Gastrocnemius medialis (tissue), 4 donors: ENCODE results near the gene CDH18. TPM values are rescaled to one million over a fixed set of nuclear protein-coding genes. Genes with fewer than 3 reads are reported as not detected.

ENCODE experiments used
- ATAC-seq, 2 donors: fragments of 150-250 bp; one replicate each; pipeline ENCODE4 v1.9.1; 2016
- DNase-seq, 2 donors: peaks; one replicate each; pipeline ENCODE4 v3.0.0-alpha.2; 2019
- H3K27ac ChIP-seq, 4 donors: fragments of 200-600 bp; sonication (generic); 1 replicate in 1 of 4; 2 replicates in 3 of 4; pipeline ENCODE4 v1.5.1; 2016 to 2018; ENCODE audit warnings: mild to moderate bottlenecking in 2 of 4, moderate library complexity in 1 of 4
- H3K27me3 ChIP-seq, 3 donors: fragments of 200-600 bp; sonication (generic) in 2 of 3; 1 replicate in 1 of 3; 2 replicates in 2 of 3; pipeline versions ENCODE4 v1.5.1 to v1.6.0; 2016 to 2019; ENCODE audit warnings: mild to moderate bottlenecking in 1 of 3, moderate library complexity in 1 of 3
- H3K36me3 ChIP-seq, 2 donors: fragments of 200-600 bp; sonication (generic) in 1 of 2; one replicate each; pipeline ENCODE4 v1.5.1; 2017 to 2018
- H3K4me1 ChIP-seq, 2 donors: fragments of 200-600 bp; sonication (generic) in 1 of 2; one replicate each; pipeline ENCODE4 v1.5.1; 2016 to 2017; ENCODE audit warnings: mild to moderate bottlenecking in 2 of 2
- H3K4me3 ChIP-seq, 4 donors: fragments of 200-600 bp; sonication (generic) in 3 of 4; 1 replicate in 1 of 4; 2 replicates in 3 of 4; pipeline ENCODE4 v1.5.1; 2016 to 2019; ENCODE audit warnings: mild to moderate bottlenecking in 2 of 4
- H3K9me3 ChIP-seq, 3 donors: fragments of 200-600 bp; sonication (generic) in 2 of 3; 1 replicate in 1 of 3; 2 replicates in 2 of 3; pipeline ENCODE4 v1.5.1; 2016 to 2019
- CTCF ChIP-seq, 5 experiments: fragments of 450-650 bp in 3 of 5; fragments of 200-600 bp in 2 of 5; sonication (generic) in 2 of 5; IDR thresholded peaks in 4 of 5; conservative IDR thresholded peaks in 1 of 5; 1 replicate in 4 of 5; 2 replicates in 1 of 5; pipeline ENCODE4 v1.5.1; 2016 to 2019; ENCODE audit warnings: antibody characterized with exemption in 5 of 5, mild to moderate bottlenecking in 3 of 5, moderate library complexity in 3 of 5
- POLR2A ChIP-seq, 2 donors: fragments of 450-650 bp; IDR thresholded peaks; one replicate each; pipeline ENCODE4 v1.6.1; 2017; ENCODE audit warnings: antibody characterized with exemption in 2 of 2, mild to moderate bottlenecking in 2 of 2, moderate library complexity in 2 of 2
- in situ Hi-C, 4 donors: fragments of 200-750 bp; cut with MboI; loops; one replicate each; pipeline versions ENCODE4 v1.15.0 to v1.8.0; 2017; ENCODE audit warnings: low sequenced_read_pairs in 4 of 4
- intact Hi-C: fragments of 100-400 bp; cut with DNase I; formaldehyde crosslinking; loops from one replicate; pipeline ENCODE4 v1.15.1; 2023; ENCODE audit warnings: low total_unique reads
- total RNA-seq, 4 donors: library from RNA; depleted of rRNA; stranded (reverse); fragments of >200 nt; gene quantifications; one replicate each; pipeline versions ENCODE4 v1.1.0 to v1.2.3, GENCODE V29; 2016

CDH18 gene
- total RNA-seq, 4 donors from 2014 or later: not detected

GRCh38 chr5:19859020-19859419 lies 129.0 kb downstream of the CDH18 start:
- DNase-seq: no peak
- Histone ChIP-seq H3K27me3 (no peaks in the 10 kb centered on the region), H3K36me3 (no peaks in the 10 kb centered on the region), H3K4me3 (no peak overlapping the region), H3K9me3 (no peaks in the 10 kb centered on the region), H3K27ac (no peak overlapping the region), H3K4me1 (no peaks in the 10 kb centered on the region)
- in situ Hi-C loops (no loop called here), intact Hi-C loops (no loop called here)
- no peak for ATAC-seq
- TF ChIP-seq POLR2A (IDR thresholded peaks at IDR 0.05) (no peak), CTCF (IDR thresholded peaks at IDR 0.05 in 4 of 5, conservative IDR thresholded peaks at IDR 0.05 in 1 of 5) (no peak)

DNA sequence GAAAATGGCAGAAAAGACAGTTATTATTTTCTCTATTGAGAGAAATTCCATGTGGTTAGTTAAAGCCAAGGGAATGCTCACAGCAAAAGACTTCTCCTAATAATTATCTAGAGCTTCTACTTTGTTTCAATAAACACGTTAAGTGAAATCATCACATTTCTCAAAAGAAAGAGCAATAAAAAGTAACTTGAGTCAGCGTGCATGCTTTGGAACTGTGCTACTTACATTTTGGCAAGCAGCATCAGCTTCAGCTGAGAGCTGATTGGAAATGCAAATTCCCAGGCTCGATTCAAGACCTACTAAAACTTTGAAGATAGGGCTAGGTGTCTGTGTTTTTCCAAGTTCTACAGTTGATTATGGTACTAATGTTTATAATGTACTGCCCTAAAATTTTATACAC lies 132.1 kb downstream of the CDH18 start:
- DNase-seq (no peak), ATAC-seq (no peak)
- H3K9me3 ChIP-seq: no peaks in the 10 kb centered on the region
- no peak overlapping the region for H3K27ac ChIP-seq
- H3K36me3 ChIP-seq: no peaks in the 10 kb centered on the region
- intact Hi-C loops (no loop called here), in situ Hi-C loops (no loop called here)
- TF ChIP-seq POLR2A (IDR thresholded peaks at IDR 0.05): no peak
- no peak for TF ChIP-seq CTCF (IDR thresholded peaks at IDR 0.05 in 4 of 5, conservative IDR thresholded peaks at IDR 0.05 in 1 of 5)
- H3K4me1 ChIP-seq: no peaks in the 10 kb centered on the region
- H3K4me3 ChIP-seq: no peak overlapping the region
- H3K27me3 ChIP-seq: no peaks in the 10 kb centered on the region

- DNase-seq (no peak), ATAC-seq (no peak)
- Histone ChIP-seq H3K27me3 (no peaks in the 10 kb centered on the region), H3K36me3 (no peaks in the 10 kb centered on the region), H3K4me1 (no peaks in the 10 kb centered on the region), H3K9me3 (no peaks in the 10 kb centered on the region), H3K27ac (no peak overlapping the region), H3K4me3 (no peak overlapping the region)
- in situ Hi-C loops (no loop called here), intact Hi-C loops (no loop called here)
- TF ChIP-seq POLR2A (IDR thresholded peaks at IDR 0.05): no peak
- no peak for TF ChIP-seq CTCF (IDR thresholded peaks at IDR 0.05 in 4 of 5, conservative IDR thresholded peaks at IDR 0.05 in 1 of 5)
Observed at GRCh38 chr5:19855453-19855852, 132.5 kb downstream of the CDH18 start.

DNA sequence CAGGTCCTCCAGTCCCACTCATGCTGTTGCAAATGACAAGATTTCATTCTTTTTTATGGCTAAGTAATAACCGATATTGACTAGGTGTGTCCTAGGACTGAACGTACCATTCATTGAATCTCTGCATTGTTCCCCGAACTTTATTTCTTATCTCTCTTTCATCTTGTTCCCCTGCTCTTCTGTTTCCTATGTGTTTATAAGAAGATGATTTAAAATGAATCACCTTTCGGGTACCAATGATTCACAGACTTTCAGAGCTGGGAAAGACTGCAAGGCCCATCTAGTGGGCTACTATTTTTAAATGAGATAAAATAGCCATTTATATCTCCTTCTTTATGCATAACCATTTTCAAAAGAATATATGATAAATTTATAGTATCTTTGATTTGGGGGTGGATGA lies 133.0 kb downstream of the CDH18 start:
- no peaks in the 10 kb centered on the region for H3K36me3 ChIP-seq
- no peak for ATAC-seq
- TF ChIP-seq POLR2A (IDR thresholded peaks at IDR 0.05) (no peak), CTCF (IDR thresholded peaks at IDR 0.05 in 4 of 5, conservative IDR thresholded peaks at IDR 0.05 in 1 of 5) (no peak)
- no peaks in the 10 kb centered on the region for H3K9me3 ChIP-seq
- in situ Hi-C loops: no loop called here
- H3K4me3 ChIP-seq: no peak overlapping the region
- no peak overlapping the region for H3K27ac ChIP-seq
- no peak for DNase-seq
- no peaks in the 10 kb centered on the region for H3K4me1 ChIP-seq
- intact Hi-C loops: no loop called here
- no peaks in the 10 kb centered on the region for H3K27me3 ChIP-seq

GRCh38 chr5:19853616-19854240 lies 134.3 kb downstream of the CDH18 start:
- intact Hi-C loops: no loop called here
- Histone ChIP-seq H3K27me3 (no peaks in the 10 kb centered on the region), H3K9me3 (no peaks in the 10 kb centered on the region), H3K27ac (no peak overlapping the region), H3K4me3 (no peak overlapping the region), H3K36me3 (no peaks in the 10 kb centered on the region), H3K4me1 (no peaks in the 10 kb centered on the region)
- in situ Hi-C loops: no loop called here
- no peak for ATAC-seq
- DNase-seq: no peak
- no peak for TF ChIP-seq POLR2A (IDR thresholded peaks at IDR 0.05)
- TF ChIP-seq CTCF (IDR thresholded peaks at IDR 0.05 in 4 of 5, conservative IDR thresholded peaks at IDR 0.05 in 1 of 5): no peak
